Activated CD4-positive, CD25-positive, alpha-beta regulatory T cell treated with anti-CD3 and anti-CD28 coated beads, Interleukin-2, amount 50 U/mL, for 24 hours (primary cell): ENCODE results near the gene OR2AE1.
"Not testable (repeated sequence)": the region's sequence is repeated elsewhere in the genome, so short reads cannot be mapped to it uniquely, and the experiment has no call there.

Experiments
- ATAC-seq, 2 donors: fragments of 150-1000 bp; cut with Tn5 transposase; one replicate each; pipeline ENCODE4 v1.10.0; 2021; ENCODE audit warnings: mild to moderate bottlenecking in 1 of 2, moderate library complexity in 1 of 2

The OR2AE1 gene, protein sequence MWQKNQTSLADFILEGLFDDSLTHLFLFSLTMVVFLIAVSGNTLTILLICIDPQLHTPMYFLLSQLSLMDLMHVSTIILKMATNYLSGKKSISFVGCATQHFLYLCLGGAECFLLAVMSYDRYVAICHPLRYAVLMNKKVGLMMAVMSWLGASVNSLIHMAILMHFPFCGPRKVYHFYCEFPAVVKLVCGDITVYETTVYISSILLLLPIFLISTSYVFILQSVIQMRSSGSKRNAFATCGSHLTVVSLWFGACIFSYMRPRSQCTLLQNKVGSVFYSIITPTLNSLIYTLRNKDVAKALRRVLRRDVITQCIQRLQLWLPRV

DNA sequence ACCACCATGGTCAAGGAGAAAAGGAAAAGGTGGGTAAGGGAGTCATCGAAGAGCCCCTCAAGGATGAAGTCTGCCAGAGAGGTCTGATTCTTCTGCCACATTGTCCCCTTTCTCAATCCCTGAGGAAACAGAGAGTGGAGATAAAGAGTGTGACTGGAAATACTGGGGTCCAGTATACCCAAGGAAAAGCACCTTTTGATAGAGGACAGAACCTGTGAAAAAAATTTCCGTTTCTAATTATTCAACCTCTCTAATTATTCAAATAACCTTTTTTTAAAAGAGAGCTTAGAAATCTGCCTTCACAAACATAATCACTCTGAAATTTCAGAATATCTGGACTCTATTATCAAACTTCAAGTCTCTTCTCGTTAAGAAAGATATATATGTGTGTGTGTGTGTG is at the start of gene OR2AE1:
Gene OR2AE1, minus strand, starts transcription at position 101 of the 400 bp plus-strand sequence. Its CDS starts 0 bp downstream, at position 101.
- no peak for ATAC-seq

DNA sequence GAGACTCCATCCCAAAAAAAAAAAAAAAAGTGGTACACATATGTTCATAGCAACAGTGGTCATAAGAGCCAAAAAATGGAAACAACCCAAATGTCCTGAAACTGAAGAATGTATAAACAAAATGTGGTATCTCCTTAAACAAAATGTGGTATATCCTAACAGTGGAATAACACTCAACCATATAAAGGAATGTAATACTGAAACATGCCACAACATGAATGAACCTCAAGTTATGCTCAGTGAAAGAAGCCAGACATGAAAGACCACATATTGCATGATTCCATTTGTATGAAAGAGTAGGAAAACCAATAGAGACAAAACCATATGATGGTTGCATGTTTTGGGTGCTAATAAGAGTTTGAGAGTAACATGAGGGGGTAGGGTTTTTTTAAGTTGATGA is 49.5 kb upstream of the OR2AE1 start:
- ATAC-seq, result no peak

DNA sequence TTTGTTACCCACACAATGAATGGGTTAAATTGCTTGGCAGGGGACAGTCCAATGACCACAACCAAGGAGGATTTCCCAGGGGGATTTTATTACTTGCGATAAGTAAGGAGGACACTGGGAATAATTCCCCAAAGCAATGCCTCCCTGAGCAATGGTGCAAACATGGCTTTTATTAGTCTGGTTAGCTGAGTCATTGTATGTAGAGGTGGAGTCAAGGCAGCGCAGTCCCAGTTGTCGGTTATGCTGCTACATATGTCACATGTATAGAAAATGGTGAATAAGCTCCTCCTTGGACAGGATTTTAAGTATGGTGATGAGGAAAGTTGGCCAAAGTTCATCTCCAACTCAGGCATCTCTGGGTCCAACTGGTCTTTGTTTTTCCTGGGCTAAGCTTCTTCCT is 46.4 kb upstream of the OR2AE1 start:
- no peak for ATAC-seq

DNA sequence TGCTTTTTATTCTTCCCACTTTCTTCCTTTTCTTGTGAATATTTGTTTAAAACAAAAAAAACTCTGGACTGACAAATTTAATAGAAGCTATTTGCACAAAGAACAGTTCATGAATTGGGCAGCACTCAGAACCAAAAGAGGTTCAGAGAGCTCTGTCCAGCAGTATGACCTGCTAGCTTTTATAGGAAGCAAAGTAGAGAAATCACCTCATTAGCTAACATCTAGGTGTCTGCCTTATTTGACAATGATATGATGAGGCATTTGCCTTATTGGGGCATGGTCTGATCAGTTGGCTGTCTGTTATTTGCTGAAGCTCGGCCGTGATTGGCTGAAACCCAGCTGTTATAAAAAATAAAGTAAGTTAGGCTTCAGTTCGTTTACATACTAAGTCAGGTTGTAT is 43.3 kb upstream of the OR2AE1 start:
- no peak for ATAC-seq

DNA sequence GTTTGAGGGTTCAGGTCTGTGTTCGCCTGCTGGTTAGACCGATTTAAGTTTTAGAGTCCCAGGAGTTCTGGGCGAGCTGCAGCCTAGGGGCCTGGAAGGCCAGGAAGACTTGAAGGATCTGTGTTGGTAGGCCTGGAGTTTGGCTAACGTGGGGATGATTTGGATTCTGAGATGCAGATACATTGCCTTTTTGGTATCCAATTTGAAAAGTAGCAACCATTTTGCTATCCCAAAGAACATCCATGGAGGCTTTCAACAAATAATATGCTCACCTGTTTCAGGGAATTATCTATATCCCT is 42.9 kb upstream of the OR2AE1 start:
- no peak for ATAC-seq

DNA sequence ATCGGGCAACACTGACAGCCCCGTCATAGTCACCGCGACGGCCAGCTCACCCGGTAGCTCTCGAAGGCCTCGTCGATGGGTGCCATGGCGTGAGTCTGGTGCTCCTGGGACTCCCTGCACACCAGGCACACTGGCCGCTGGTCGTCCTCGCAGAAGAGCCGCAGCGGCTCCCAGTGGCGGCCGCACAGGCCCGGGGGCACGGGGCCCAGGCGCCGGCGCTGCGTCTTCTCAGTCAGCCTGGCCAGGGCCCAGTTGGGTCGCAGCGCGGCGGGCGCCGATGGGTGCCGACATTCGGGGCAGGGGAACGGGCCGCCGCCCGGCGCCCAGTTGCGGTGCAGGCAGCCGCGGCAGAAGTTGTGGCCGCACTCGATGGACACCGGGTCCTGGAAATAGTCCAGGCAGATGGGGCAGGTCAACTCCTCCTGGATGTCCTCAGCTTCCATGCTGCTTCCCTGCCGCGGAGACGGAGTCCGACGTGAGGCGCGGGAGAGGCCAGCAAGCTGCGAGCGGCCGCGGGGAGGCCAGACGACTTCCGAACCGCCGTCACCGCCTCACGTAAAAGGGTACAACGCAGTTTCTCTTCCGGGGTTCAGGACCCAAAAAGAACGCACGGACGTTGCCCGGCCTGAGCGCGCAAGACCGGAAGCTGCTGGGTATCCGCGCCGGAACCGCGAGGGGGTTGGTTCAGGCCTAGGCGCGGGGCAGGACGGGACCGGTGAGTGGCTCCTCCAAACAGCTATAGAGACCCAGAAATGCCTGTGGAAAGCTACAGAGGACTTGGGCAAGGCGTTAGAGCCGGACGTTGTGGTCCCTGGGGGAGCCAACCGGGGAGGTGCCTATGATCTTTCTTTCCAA is 42.4 kb upstream of the OR2AE1 start, which contains the start of gene TRIM4:
Gene TRIM4, minus strand, starts transcription at position 572 of the 855 bp plus-strand sequence. Its CDS starts 129 bp downstream, at position 443.
- ATAC-seq, result peak; percentile 99 to 100

DNA sequence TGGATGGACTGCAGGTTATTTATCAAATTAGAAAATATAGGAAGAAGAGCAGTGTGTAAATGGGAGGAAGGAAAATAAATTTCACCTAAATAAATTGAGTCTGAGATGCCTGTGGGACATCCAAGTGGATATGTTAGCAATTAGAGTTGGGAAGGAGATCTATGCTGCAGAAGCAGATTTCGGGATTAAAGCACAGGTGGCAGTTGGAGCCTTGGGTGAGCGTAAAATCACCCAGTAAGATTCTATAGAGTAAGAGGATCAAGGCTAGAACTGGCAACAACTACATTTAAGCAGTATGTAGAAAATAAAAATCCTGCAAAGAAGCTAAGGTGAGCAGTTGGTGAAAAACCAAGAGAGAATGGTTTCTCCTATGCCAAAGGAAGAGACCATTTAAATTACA is 34.1 kb upstream of the OR2AE1 start:
- no peak for ATAC-seq

DNA sequence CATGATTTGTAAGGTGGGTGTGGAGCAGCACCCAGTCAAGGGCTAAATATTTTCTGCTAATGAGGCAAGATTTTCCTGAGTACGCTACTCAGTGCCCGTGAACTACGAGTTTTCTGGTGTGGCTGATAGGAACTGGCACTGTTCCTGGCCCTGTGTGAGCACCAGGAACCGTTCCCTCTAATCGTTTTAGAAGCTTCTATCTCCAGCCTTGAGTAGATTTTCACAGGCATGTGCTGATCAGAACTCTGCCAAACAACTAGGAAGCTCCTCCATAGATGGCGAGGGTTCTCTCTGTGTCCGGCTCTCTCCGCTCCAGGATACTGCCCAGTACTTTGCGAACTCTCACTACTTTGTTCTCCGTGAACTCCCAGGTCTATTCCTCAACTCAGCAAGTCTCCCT is 24.7 kb upstream of the OR2AE1 start:
- no peak for ATAC-seq

DNA sequence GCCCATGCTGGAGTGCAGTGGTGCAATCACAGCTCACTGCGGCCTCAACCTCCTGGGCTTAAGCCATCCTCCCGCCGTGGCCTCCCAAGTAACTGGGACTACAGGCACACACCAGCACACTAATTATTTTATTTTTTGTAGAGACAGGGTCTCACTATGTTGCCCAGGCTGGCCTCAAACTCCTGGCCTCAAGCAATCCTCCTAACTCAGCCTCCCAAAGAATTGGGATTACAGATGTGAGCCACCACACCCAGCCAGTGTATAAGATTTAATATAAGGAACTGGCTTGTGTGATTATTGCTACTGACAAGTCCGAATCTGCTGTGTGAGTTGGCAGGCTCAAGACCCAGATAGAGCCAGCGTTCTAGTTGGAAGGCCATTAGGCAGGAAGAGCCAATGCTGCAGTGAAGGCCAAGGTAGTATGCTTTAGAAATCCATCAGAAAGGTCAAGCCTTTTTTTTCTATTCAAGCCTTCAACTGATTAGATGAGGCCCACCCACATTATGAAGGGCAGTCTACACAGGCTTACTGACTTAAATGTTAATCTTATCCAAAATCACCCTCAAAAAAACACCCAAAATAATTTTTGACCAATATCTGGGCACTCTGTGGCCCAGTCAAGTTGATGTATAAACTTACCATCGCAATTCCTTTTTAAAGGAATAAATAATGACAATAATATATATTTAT is 23.1 kb upstream of the OR2AE1 start:
- ATAC-seq, result no peak

DNA sequence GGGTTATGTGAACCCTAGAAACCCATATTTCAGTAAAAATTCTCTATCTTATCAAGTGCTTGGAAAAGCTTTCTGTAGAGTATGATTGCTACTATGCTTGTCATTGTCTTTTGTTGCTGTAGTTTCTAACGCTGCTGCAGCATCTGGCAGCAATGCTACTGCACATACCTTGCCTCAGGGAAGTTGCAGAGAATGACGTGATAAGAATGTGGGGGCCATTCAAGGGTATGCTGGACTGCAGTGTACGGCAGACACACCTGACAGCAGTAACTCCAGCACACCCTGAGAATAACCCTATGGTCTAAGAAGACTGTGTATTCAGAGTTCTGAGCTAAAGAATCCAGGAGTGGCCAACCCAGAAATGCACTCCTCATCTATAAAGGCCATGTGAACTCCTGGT is 22.0 kb upstream of the OR2AE1 start:
- ATAC-seq, result no peak

DNA sequence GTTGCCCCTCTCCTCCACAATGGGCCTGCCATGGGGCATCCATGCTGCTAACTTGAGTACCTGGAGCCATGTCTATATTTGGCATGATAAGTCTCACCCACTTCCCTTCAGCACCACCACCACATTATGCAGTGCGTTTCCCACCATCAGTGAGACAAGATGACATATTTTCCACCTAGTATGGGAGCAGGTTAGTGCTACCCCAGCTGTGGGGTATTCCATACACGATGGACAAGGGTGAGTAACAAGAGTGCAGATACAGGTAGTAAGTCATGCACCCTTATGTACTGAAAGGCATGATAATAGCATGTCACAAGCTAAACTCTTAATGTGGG is 21.2 kb upstream of the OR2AE1 start:
- no peak for ATAC-seq

DNA sequence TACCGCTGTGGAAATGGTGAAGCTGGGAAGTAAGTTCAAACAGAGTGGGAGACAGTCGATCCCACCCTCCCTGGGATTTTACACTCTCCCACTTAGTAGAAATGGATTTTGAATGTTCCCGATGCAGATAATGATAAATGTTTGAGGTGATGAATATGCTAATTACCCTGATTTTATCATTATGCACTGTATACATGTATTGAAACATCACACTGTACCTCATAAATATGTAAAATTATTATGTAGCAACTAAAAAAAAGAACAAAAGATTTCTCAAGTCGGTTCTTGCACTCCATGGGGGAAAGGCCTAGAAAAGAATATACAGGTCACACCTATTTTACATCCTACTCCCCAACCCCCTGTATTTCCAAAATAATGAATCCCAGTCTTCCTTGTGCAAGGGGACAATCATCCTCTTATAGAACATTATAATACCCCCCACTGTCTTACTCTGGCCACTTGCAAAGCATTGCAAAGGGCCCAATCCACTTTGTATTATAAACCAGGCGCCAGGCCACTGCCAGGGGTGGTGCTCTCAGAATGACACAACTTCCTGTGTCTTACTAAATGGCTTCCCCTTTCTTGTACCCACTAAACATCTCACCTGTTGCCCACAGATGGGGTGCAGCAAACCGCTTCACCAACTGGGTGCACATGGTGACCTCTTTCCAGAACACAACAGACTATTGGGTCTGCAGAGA is 20.6 kb upstream of the OR2AE1 start:
- no peak for ATAC-seq

DNA sequence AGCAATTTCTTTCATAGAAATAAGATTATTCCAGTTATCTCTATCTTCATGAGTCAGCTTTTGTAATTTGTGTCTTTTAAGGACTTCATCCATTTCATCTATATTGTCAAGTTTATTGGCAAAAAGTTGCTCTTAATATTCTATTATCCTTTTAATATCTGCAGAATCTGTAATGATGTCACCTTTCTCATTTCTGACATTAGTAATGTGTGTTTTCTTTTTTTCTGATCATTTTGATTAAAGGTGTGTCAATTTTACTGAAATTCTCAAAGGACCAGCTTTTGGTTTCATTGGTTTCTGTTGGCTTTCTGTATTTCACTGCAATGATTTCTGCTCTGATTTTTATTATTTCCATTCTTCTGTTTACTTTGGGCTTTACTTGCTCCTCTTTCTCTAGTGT is 17.9 kb upstream of the OR2AE1 start:
- ATAC-seq, result no peak

DNA sequence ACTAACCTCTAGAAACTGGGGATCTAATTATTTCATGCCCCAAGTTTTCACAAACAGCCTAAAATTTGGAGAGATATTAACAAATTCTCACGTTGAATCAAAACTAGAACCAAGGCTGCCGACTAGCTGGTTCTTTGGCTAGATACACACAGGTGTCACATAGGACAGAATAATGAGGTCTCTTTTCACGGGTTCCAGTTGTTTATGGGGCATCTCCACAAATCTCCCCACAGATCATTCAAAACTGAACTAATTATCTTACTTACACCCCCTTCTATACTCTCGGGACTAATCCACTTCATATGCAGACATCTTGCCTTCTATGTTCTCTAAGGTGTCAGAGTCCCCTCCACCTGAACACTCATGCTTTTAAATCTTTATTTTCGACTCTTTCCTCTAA is 16.4 kb upstream of the OR2AE1 start:
- ATAC-seq, result no peak

DNA sequence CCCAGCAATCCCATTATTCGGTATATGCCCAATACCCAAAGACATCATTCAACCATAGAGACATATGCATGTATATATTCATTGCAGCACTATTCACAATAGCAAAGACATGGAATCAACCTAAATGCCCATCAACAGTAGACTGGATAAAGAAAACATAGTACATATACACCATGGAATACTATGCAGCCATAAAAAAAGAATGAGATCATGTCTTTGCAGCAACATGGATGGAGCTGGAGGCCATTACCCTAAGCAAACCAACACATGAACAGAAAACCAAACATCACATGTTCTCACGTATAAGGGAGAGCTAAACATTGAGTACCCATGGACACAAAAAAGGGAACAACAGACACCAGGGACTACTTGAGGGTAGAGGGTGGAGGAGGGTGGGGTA is 13.5 kb upstream of the OR2AE1 start:
- not testable (repeated sequence) for ATAC-seq

DNA sequence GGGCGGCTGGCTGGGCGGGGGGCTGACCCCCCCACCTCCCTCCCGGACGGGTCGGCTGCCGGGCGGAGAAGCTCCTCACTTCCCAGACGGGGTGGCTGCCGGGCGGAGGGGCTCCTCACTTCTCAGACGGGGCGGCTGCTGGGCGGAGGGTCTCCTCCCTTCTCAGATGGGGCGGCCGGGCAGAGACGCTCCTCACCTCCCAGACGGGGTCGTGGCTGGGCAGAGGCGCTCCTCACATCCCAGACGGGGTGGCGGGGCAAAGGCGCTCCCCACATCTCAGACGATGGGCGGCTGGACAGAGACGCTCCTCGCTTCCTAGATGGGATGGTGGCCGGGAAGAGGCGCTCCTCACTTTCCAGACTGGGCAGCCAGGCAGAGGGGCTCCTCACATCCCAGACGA is 11.5 kb upstream of the OR2AE1 start:
- not testable (repeated sequence) for ATAC-seq

DNA sequence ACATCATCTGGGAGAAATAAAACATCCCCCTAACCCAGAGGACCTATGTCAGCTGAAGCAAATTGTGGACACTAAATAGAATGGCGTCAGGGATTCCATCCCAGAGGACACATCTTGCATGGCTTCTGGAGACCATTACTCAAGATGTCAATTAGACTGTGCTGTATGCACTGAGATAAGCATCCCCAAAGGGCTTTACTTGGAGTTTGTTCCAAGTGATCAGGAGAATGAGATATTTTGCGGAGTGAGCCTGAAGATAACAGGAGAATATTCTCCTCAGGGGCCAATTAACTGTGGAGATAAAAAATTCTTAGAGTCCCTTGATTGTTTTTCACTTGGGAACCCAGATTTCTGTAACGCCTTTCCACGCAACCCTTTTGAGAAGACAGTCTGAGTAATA is 4.5 kb upstream of the OR2AE1 start:
- no peak for ATAC-seq

DNA sequence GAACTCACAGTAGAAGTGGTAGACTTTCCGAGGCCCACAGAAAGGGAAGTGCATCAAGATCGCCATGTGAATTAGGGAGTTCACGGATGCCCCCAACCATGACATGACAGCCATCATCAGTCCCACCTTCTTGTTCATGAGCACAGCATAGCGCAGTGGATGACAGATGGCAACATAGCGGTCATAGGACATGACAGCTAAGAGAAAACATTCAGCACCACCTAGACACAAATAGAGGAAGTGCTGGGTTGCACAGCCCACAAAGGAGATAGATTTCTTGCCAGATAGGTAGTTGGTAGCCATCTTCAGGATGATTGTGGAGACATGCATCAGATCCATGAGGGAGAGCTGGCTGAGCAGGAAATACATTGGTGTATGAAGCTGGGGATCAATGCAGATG is 342 bp downstream of the OR2AE1 start:
- no peak for ATAC-seq

DNA sequence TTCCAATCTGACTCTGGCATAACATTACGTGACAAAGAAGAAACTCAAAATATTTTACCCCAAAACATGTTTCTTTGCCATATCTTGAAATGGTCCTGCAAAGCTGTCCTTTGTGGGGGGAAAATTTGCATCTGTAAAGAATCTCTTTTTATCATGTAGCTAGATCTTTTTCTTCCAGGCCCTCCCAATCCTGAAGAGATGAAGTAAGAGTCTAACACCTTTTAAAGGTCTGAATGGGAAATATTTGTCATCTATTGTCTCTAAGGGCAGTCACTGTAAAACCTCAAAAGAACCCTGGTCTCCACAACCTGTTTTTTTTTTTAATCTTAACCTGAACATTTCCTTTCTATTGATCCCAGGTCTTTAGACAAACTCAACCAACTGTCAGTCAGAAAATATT is 8.6 kb downstream of the OR2AE1 start:
- no peak for ATAC-seq

DNA sequence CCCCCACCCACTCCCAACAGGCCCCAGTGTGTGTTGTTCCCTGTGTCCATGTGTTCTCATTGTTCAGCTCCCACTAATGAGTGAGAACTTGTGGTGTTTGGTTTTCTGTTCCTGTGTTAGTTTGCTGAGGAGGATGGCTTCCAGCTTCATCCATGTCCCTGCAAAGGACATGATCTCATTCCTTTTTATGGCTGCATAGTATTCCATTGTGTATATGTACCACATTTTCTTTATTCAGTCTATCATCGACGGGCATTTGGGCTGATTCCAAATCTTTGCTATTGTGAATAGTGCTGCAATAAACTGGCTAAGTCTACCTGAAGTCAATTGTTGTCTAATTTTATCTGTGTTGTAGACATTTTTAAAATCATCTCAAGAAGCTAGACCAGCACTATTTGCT is 9.4 kb downstream of the OR2AE1 start:
- not testable (repeated sequence) for ATAC-seq

DNA sequence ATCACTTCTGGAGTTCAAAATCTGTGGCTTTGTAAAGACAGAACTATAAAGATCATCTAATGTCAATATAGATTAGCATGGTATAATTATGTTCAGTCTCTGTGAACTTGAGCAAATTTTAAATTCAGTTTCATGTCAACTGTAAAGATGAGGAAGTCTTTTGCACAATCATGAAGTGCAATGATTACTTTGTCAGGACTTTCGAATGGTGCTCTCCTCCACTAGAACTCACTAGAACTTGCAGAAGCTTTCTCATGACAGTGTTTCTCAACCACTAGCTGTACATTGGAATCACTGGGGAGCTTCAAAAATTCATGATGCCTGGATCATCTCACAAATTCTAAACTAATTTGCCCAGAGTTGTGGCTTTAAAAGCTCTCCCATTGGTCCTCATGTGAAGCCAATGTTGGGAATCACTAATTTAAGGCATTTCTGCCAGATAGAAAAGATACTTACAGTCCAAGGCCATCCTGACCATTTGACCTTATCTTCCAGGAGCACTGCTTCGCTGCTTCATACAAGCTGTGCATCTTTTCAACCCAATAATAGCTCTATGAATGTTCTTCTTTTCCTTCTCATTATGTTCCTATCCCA is 12.9 kb downstream of the OR2AE1 start:
- no peak for ATAC-seq

DNA sequence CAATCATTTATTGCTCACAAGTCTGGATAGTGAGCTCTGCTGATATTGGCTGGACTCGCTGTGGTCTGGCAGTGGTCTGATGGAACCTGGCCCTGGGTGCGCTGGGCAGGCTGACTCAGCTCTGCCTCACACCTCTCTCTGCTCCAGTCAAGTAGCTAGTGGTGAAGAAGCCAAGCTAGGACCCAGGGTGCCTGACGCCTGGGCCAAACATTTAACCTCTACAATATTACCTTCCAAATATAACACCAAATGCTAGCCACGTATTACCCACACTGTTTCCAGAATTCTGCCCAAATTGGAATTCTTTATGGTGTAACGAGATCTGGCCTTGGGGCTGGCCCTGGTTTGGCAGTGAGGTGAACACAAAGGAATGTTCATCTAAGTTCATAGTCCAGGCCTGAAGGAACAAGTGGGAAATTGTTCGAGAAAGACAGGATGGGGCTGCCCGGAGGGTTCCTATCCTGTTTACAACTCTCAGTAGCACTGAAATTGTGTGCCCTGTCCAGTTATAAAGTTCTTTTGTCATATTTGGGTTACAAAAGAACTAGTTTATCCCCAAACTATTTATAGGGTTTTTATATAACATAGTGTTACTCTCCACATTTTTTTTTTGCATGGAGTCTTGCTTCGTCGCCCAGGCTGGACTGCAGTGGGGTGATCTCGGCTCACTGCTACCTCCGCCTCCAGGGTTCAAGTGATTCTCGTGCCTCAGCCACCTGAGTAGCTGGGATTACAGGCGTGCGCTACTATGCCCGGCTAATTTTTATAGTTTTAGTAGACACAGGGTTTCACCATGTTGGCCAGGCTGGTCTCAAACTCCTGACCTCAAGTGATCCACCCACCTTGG is 16.3 kb downstream of the OR2AE1 start:
- no peak for ATAC-seq
